HCT116 (cell line): ENCODE measurements around the gene LRP1. TPM values are rescaled to one million over a fixed set of nuclear protein-coding genes. Genes with fewer than 3 reads are reported as not detected.
A peak's percentile ranks its signal among the peaks of the same experiment; 100 is the strongest.

ENCODE experiments used
- ATAC-seq: fragments of 200-7000 bp; cut with Tn5 transposase; 2 replicates; pipeline ENCODE4 v1.9.1; 2020; ENCODE audit warnings: mild to moderate bottlenecking, moderate library complexity
- BruUV-seq: library from RNA; stranded (reverse); fragments of 400-500 nt; replicated peaks from 2 replicates; lab custom pipeline; 2021; lab: Mats Ljungman, UMichigan
- CTCF ChIA-PET: fragments of 300-600 bp; sonication (Branson Sonifier 250); formaldehyde crosslinking; loops from one replicate; lab custom pipeline; 2021; ENCODE audit warnings: antibody characterized with exemption; lab: Charles Lee
- POLR2A ChIA-PET: fragments of 300-600, 350-600 bp; sonication (Branson Sonifier 250); formaldehyde crosslinking; loops from one replicate; lab custom pipeline; 2021; ENCODE audit warnings: antibody characterized with exemption; lab: Charles Lee
- RAD21 ChIA-PET, 2 experiments: fragments of 300-600 bp; sonication (Branson Sonifier 250); formaldehyde crosslinking; loops; one replicate each; lab custom pipeline; 2023; ENCODE audit warnings: low total read pairs in 2 of 2; ENCODE audit not compliant: uncharacterized antibody in 2 of 2, unreplicated experiment in 2 of 2, low non-redundant PET in 1 of 2; lab: Charles Lee
- DNase-seq: peaks from one replicate; pipeline ENCODE4 v3.0.0-alpha.2; 2010; ENCODE audit warnings: low read depth, low spot score
- H2AFZ ChIP-seq: fragments of 200-600 bp; shearing (Covaris generic), sonication (generic); 2 replicates; pipeline ENCODE4 v1.6.1; 2017; ENCODE audit warnings: low read depth, mixed run types, mixed read lengths, antibody characterized with exemption, low read length; ENCODE audit not compliant: poor library complexity, severe bottlenecking
- H3K27ac ChIP-seq: 2 replicates; pipeline ENCODE4 v1.5.1; 2012; ENCODE audit warnings: low read depth, low read length
- H3K27me3 ChIP-seq: fragments of 200-600 bp; sonication (generic); 2 replicates; pipeline ENCODE4 v1.6.1; 2016; ENCODE audit warnings: mixed run types, low read length, mixed read lengths; ENCODE audit not compliant: insufficient read depth
- H3K36me3 ChIP-seq, 2 experiments: fragments of 200-500 bp in 1 of 2; fragments of 200-600 bp in 1 of 2; sonication (Bioruptor generic) in 1 of 2; sonication (generic) in 1 of 2; 2 replicates each; pipeline versions ENCODE4 v1.5.1 to v1.6.1; 2014 to 2016; ENCODE audit warnings: low read length in 2 of 2, inconsistent platforms in 1 of 2, mixed read lengths in 1 of 2, mixed run types in 1 of 2; ENCODE audit not compliant: insufficient read depth in 2 of 2, control insufficient read depth in 1 of 2
- H3K4me1 ChIP-seq, 2 experiments: fragments of 200-600 bp in 1 of 2; sonication (generic) in 1 of 2; 2 replicates each; pipeline versions ENCODE4 v1.5.1 to v1.6.1; 2012 to 2017; ENCODE audit warnings: low read length in 2 of 2, inconsistent platforms in 1 of 2, mild to moderate bottlenecking in 1 of 2, mixed read lengths in 1 of 2, mixed run types in 1 of 2, moderate library complexity in 1 of 2; ENCODE audit not compliant: insufficient read depth in 2 of 2, control insufficient read depth in 1 of 2
- H3K4me2 ChIP-seq: fragments of 200-600 bp; sonication (generic); 2 replicates; pipeline ENCODE4 v1.6.1; 2017; ENCODE audit warnings: mixed run types, low read length, mixed read lengths
- H3K4me3 ChIP-seq, 2 experiments: fragments of 200-600 bp in 1 of 2; sonication (generic) in 1 of 2; replicated peaks in 1 of 2; 2 replicates each; pipeline ENCODE4 v1.5.1; 2011 to 2016; ENCODE audit warnings: low read length in 2 of 2, control low read depth in 1 of 2, low read depth in 1 of 2, mild to moderate bottlenecking in 1 of 2, mixed read lengths in 1 of 2, mixed run types in 1 of 2
- H3K79me2 ChIP-seq: fragments of 200-600 bp; sonication (generic); 2 replicates; pipeline ENCODE4 v1.6.1; 2017; ENCODE audit warnings: mild to moderate bottlenecking, mixed run types, low read length, moderate library complexity, mixed read lengths; ENCODE audit not compliant: insufficient read depth
- H3K9ac ChIP-seq: fragments of 200-600 bp; sonication (generic); 2 replicates; pipeline ENCODE4 v1.6.1; 2016; ENCODE audit warnings: low read length, mixed read lengths
- H3K9me2 ChIP-seq: fragments of 200-600 bp; sonication (generic), shearing (Covaris generic); 2 replicates; pipeline ENCODE4 v1.6.1; 2017; ENCODE audit warnings: mixed run types, mild to moderate bottlenecking, moderate library complexity; ENCODE audit not compliant: insufficient read depth
- H3K9me3 ChIP-seq, 2 experiments: fragments of 200-500 bp in 1 of 2; fragments of 200-600 bp in 1 of 2; sonication (Bioruptor generic) in 1 of 2; sonication (generic) in 1 of 2; 2 replicates each; pipeline ENCODE4 v1.6.1; 2014 to 2017; ENCODE audit warnings: low read length in 2 of 2, mixed read lengths in 2 of 2, inconsistent platforms in 1 of 2, low read depth in 1 of 2, mild to moderate bottlenecking in 1 of 2, mixed run types in 1 of 2, moderate library complexity in 1 of 2; ENCODE audit not compliant: control insufficient read depth in 1 of 2, insufficient read depth in 1 of 2
- H4K20me1 ChIP-seq: fragments of 200-600 bp; sonication (generic), shearing (Covaris generic); 2 replicates; pipeline ENCODE4 v1.6.1; 2017; ENCODE audit warnings: mixed run types, mild to moderate bottlenecking, moderate library complexity; ENCODE audit not compliant: insufficient read depth
- CEBPB ChIP-seq: IDR thresholded peaks from 2 replicates; pipeline ENCODE4 v1.6.1; 2012; ENCODE audit warnings: low read depth
- EGR1 ChIP-seq: IDR thresholded peaks from 2 replicates; pipeline ENCODE4 v1.6.1; 2012; ENCODE audit warnings: low read depth
- ELF1 ChIP-seq: IDR thresholded peaks from 2 replicates; pipeline ENCODE4 v1.6.1; 2012; ENCODE audit warnings: low read depth, borderline replicate concordance
- POLR2A ChIP-seq: IDR thresholded peaks from 2 replicates; pipeline ENCODE4 v1.7.0; 2011; ENCODE audit warnings: borderline replicate concordance; ENCODE audit not compliant: insufficient read depth, insufficient read length; ENCODE audit errors: extremely low read depth
- POLR2AphosphoS5 ChIP-seq: IDR thresholded peaks from 2 replicates; pipeline ENCODE4 v1.6.1; 2011; ENCODE audit warnings: mild to moderate bottlenecking, low read depth, low read length, moderate library complexity
- SP1 ChIP-seq: IDR thresholded peaks from 2 replicates; pipeline ENCODE4 v1.6.1; 2012; ENCODE audit warnings: low read depth
- SRF ChIP-seq: IDR thresholded peaks from 2 replicates; pipeline ENCODE4 v1.6.1; 2012; ENCODE audit warnings: low read depth
- TCF7L2 ChIP-seq: IDR thresholded peaks from 2 replicates; pipeline ENCODE4 v1.7.0; 2011; ENCODE audit warnings: borderline replicate concordance, inconsistent platforms; ENCODE audit not compliant: insufficient read depth, insufficient read length; ENCODE audit errors: extremely low read depth
- ZFX ChIP-seq: fragments of 450-650 bp; IDR thresholded peaks from 2 replicates; pipeline ENCODE4 v1.6.1; 2017
- intact Hi-C: fragments of 100-400 bp; cut with micrococcal nuclease; formaldehyde crosslinking; loops from 2 replicates; pipeline ENCODE4 v1.10.0; 2022
- total RNA-seq: library from RNA; stranded (reverse); gene quantifications from one replicate; pipeline ENCODE4 v1.2.1, GENCODE V29; 2021; ENCODE audit not compliant: unreplicated experiment

LRP1 gene
- total RNA-seq, 1 experiment from 2014 or later, result 12.0 TPM

- TF ChIP-seq SRF, result no peak
- no peak for TF ChIP-seq POLR2A
- TF ChIP-seq ZFX, result no peak
Observed at GRCh38 chr12:57095440-57095839, 32.8 kb upstream of the LRP1 start (continued).

DNA sequence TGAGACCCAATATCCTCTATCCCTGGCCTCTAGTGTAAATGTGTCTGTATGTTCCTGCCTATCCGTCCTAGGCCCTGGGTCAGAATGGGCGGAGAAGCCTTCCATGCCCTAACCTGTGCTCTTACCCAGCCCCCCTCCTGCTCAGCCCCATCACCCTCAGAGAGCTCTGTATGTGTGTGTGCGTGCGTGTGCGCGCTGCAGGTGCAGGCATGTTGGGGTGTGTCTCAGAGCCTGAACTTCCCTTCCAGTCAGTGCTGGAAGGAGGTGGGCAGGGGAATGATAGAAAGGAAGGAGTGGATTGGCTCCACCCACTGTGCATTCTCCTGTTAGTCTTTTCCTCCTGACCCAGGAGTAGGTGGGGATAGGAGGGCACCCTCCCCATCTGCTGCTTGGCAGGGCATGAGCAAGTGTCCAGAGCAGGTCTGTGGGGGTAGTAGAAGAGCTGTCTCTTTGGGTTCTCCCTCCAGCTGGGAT is 32.1 kb upstream of the LRP1 start:
- H3K79me2 ChIP-seq, result peaks cover 18% of the 10 kb centered on the region
- DNase-seq (no peak), ATAC-seq (peak; percentile 45)
- RAD21 ChIA-PET, result no interaction called here
- no peaks in the 10 kb centered on the region for H3K27me3 ChIP-seq
- POLR2A ChIA-PET, result interaction anchor here (3.5 to 7.8 kb wide), 2 partner anchors 15 to 17 kb away, joined by 17 to 32 read pairs; partner anchors contain the start of genes NEMP1 and STAT6
- BruUV-seq, result no TSS peak
- H3K4me3 ChIP-seq, result no peak overlapping the region
- no peaks in the 10 kb centered on the region for H3K9me3 ChIP-seq
- H4K20me1 ChIP-seq, result no peaks in the 10 kb centered on the region
- H3K4me1 ChIP-seq, result peaks cover 37 to 62% of the 10 kb centered on the region in 2 experiments
- CTCF ChIA-PET, result interaction anchor here (3.8 kb wide), 1 partner anchor 15 kb away, joined by 32 read pairs; the partner anchor contains the start of gene STAT6
- peak overlapping the region; percentile 83 for H3K27ac ChIP-seq
- no peaks in the 10 kb centered on the region for H3K9me2 ChIP-seq
- H2AFZ ChIP-seq, result no peak overlapping the region
- TF ChIP-seq ELF1 (no peak), CEBPB (no peak), SP1 (no peak), EGR1 (no peak), POLR2AphosphoS5 (peak; percentile 42), TCF7L2 (no peak)
- H3K9ac ChIP-seq, result no peak overlapping the region; the same call in 1 of the 2 replicates
- peak overlapping the region; percentile 30 for H3K4me2 ChIP-seq
- intact Hi-C loops, result no loop called here
- H3K36me3 ChIP-seq, result peaks cover 21 to 30% of the 10 kb centered on the region in 2 experiments; a peak in 3 of 4 replicates
